ENCODE measurements around the gene ACTN2. TPM values are rescaled to one million over a fixed set of nuclear protein-coding genes. Genes with fewer than 3 reads are reported as not detected.
"Not testable (repeated sequence)": the region's sequence is repeated elsewhere in the genome, so short reads cannot be mapped to it uniquely, and the experiment has no call there.

ACTN2 gene
- total RNA-seq, 4 donors from 2014 or later = 8.3 TPM; not detected in 3

DNA sequence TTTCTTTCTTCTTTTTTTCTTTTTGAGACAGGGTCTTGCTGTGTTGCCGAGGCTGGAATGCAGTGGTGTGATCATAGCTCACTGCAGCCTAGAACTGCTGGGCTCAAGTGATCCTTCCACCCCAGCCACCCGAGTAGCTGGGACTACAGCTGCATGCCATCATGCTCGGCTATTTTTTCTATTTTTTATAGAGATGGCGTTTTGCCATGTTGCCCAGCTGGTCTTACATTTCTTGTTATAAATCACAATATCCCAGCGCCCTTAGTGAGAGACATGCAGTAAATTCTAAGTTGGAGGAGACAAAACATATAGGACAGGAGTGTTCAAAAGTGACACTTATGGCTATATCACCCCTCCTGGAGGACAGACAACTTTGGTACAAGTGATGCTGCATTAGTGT, 31.3 kb upstream of the ACTN2 start:
- H3K36me3 ChIP-seq = no peaks in the 10 kb centered on the region
- no peak for TF ChIP-seq POLR2A (IDR thresholded peaks at IDR 0.05)
- TF ChIP-seq, protein P1, sequence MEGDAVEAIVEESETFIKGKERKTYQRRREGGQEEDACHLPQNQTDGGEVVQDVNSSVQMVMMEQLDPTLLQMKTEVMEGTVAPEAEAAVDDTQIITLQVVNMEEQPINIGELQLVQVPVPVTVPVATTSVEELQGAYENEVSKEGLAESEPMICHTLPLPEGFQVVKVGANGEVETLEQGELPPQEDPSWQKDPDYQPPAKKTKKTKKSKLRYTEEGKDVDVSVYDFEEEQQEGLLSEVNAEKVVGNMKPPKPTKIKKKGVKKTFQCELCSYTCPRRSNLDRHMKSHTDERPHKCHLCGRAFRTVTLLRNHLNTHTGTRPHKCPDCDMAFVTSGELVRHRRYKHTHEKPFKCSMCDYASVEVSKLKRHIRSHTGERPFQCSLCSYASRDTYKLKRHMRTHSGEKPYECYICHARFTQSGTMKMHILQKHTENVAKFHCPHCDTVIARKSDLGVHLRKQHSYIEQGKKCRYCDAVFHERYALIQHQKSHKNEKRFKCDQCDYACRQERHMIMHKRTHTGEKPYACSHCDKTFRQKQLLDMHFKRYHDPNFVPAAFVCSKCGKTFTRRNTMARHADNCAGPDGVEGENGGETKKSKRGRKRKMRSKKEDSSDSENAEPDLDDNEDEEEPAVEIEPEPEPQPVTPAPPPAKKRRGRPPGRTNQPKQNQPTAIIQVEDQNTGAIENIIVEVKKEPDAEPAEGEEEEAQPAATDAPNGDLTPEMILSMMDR (IDR thresholded peaks at IDR 0.05) = no peak
- H3K9me3 ChIP-seq = no peaks in the 10 kb centered on the region
- H3K27me3 ChIP-seq = no peaks in the 10 kb centered on the region
- no peaks in the 10 kb centered on the region for H3K4me1 ChIP-seq
- no peak for DNase-seq
- H3K27ac ChIP-seq = no peak overlapping the region
- no peak overlapping the region for H3K4me3 ChIP-seq

DNA sequence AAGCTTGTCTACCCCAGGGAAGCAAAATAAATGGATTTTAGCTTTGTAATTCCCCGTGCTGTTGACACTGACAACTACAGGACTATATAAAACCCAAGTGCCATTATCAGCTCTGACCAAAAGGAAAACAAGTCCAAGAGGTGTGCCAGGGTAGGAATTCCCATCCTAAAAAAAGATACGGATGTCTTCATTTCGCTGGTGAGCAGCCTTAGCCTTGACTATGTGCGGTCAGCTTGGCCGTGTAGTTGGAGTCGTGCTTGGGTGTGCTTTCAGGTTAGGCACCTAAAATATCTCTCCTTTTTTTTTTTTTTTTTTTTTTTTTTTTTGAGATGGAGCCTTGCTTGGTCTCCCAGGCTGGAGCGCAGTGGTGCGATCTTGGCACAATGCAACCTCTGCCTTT, 28.9 kb upstream of the ACTN2 start:
- TF ChIP-seq POLR2A (IDR thresholded peaks at IDR 0.05) = no peak
- TF ChIP-seq, protein P1 (IDR thresholded peaks at IDR 0.05) = no peak
- Histone ChIP-seq H3K36me3 (no peaks in the 10 kb centered on the region), H3K4me3 (no peak overlapping the region), H3K9me3 (no peaks in the 10 kb centered on the region), H3K27me3 (no peaks in the 10 kb centered on the region), H3K4me1 (no peaks in the 10 kb centered on the region), H3K27ac (no peak overlapping the region)
- DNase-seq = no peak

DNA sequence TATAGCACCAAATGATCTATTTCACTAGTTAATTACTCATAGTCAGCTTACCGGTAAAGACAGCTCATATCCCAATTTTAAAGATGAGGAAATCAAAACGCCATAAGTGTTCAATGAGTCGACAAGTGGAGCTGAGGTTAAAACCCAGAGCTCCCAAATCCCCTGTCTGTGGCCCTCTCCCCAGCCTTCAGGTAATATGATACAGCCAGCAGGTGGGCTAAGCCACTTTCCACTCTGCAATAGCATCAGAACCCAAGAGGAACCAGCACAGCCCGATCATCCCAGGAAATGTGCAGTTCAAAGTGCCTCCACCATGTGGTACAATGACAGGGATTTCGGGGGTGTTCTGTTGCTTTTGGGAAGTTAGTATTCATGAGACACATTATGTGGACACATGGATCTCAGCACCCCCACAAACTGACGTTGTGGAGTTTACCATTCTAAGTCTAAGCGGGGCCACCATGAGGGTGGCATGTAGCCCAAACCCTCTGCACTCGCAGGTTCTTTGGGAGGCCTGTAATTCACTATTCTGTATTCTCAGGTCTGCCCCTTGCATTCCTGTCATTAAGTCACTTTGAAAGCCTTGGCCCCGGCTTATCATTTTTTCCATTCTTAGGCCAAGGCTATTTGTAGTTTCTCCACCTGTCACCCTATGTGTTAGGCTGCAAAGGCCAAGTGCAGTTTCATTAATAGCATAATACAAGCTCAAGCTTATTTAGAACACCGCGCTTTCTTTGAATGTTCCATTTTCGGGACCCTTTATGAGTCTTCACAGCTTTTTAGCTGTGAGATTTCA, 26.3 kb upstream of the ACTN2 start:
- TF ChIP-seq, protein P1 (IDR thresholded peaks at IDR 0.05) = no peak
- TF ChIP-seq POLR2A (IDR thresholded peaks at IDR 0.05) = no peak
- DNase-seq = no peak
- no peaks in the 10 kb centered on the region for H3K27me3 ChIP-seq
- no peaks in the 10 kb centered on the region for H3K36me3 ChIP-seq
- H3K4me3 ChIP-seq = no peak overlapping the region
- no peak overlapping the region for H3K27ac ChIP-seq
- H3K9me3 ChIP-seq = no peaks in the 10 kb centered on the region
- no peaks in the 10 kb centered on the region for H3K4me1 ChIP-seq

DNA sequence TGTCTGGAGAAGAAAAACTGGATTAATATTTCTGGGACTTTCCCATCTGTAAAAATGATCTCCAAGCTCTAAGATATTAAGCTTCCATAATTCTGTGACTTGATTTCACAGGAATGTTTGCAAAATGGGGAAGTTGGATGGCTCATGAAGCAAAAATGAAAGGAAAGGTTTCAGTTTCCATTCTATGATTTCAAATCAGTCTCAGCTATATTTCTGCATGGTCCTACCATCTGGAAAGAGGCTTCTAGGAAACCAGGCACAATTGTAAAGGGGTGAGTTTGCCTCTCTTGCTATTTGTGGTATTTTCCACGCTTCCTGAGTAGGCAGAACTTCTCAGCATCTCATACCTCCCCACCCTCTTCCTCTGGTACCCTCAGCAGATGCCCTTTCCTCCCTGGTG, 22.4 kb upstream of the ACTN2 start:
- TF ChIP-seq POLR2A (IDR thresholded peaks at IDR 0.05) = no peak
- TF ChIP-seq, protein P1 (IDR thresholded peaks at IDR 0.05) = no peak
- Histone ChIP-seq H3K27ac (no peak overlapping the region), H3K27me3 (no peaks in the 10 kb centered on the region), H3K9me3 (no peaks in the 10 kb centered on the region), H3K4me1 (no peaks in the 10 kb centered on the region), H3K4me3 (no peak overlapping the region), H3K36me3 (no peaks in the 10 kb centered on the region)
- no peak for DNase-seq

DNA sequence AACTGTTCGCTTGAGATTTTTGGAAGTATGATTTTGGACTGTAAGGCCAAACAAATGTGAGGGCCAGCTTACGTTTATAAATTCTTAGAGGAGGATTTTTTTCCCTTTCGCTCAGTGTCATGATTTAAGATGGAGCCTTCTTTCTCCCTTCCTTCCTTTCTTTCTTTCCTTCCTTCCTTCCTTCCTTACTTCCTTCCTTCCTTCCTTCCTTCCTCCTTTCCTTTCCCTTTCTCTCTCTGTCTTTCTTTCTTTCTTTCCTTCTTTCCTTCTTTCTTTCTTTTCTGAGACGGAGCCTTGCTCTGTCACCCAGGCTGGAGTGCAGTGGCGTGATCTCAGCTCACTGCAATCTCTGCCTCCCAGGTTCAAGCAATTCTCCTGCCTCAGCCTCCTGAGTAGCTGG, 17.4 kb upstream of the ACTN2 start:
- H3K27me3 ChIP-seq, H3K4me3 ChIP-seq, H3K36me3 ChIP-seq, H3K9me3 ChIP-seq, H3K4me1 ChIP-seq, DNase-seq, H3K27ac ChIP-seq: not testable (repeated sequence)

DNA sequence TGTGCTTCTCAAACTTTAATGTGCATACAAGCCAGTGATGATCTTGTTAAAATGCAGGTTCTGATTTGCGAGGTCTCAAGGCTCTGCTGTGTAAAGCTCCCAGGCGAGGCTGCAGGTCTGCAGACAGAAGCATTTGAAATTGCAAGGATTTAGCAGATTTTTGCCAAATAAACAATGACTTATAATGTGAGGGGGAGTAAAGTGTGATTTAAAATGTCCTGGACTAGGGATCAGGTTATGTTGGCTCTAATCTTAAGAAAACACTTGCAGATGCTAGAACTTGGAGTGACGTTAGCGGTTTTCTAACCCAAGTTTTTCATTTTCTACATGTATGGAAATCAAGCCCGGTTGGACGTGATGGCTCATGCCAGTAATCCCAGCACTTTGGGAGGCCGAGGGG, 16.2 kb upstream of the ACTN2 start:
- no peaks in the 10 kb centered on the region for H3K27me3 ChIP-seq
- no peak overlapping the region for H3K27ac ChIP-seq
- H3K4me3 ChIP-seq = no peak overlapping the region
- H3K36me3 ChIP-seq = no peaks in the 10 kb centered on the region
- DNase-seq = no peak
- no peaks in the 10 kb centered on the region for H3K9me3 ChIP-seq
- TF ChIP-seq, protein P1 (IDR thresholded peaks at IDR 0.05) = no peak
- no peak for TF ChIP-seq POLR2A (IDR thresholded peaks at IDR 0.05)
- no peaks in the 10 kb centered on the region for H3K4me1 ChIP-seq
